IPS-11a (cell line): ENCODE results near the gene CLIC4.
"Not testable (repeated sequence)": the region's sequence is repeated elsewhere in the genome, so short reads cannot be mapped to it uniquely, and the experiment has no call there.

ENCODE experiments used
- H3K4me3 ChIP-seq: one replicate; pipeline ENCODE4 v1.5.1; 2013; ENCODE audit warnings: low read depth, low read length, control low read depth

Gene CLIC4

GRCh38 chr1:24873148-24873547 is 127.9 kb downstream of the CLIC4 start:
- no peak overlapping the region for H3K4me3 ChIP-seq

DNA sequence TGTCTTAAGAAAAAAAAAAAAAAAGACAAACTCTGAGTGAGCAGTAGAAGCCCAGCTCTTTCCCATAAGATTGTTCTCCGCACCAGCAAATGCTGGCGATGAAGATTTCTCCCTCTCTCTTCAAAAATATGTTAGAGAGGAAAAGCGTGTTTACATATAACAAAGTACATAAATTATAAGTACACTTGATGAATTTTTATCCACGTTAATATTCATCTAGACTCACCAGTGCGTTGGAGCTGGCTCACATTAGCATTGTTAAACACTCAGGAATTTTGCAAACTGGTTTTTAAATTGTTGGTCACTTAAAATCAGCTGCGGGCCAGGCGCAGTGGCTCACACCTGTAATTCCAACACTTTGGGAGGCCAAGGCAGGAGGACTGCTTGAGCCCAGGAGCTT is 128.8 kb downstream of the CLIC4 start:
- no peak overlapping the region for H3K4me3 ChIP-seq

DNA sequence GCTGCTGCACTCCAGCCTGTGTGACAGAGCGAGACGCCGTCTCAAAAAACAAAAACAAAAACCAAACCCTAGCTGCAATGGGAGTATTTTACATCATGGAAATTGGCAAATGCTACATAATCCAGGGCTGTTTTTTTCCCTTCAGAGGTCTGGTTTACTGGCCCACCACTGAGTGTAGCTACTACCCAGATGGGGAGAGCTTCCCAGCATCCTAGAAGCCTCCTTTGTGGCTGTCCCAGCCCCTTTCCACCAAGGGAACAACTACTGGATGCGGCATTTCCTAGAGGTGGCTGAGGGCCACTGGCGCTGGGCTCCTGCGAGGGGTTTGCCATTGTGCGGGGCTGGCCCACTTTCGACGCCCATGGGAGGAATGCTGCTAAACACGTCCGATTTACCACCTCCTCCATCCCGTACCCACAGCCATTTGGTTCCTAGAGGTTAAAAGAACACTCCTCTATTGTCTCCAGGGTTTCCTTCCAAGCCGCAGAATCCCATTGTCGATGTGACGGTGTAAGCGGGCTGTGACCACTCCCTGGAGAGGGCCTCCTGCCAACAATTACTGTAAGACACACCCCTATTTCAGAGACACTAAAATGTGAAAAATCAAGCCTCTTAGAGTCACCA is 129.5 kb downstream of the CLIC4 start:
- H3K4me3 ChIP-seq = no peak overlapping the region

DNA sequence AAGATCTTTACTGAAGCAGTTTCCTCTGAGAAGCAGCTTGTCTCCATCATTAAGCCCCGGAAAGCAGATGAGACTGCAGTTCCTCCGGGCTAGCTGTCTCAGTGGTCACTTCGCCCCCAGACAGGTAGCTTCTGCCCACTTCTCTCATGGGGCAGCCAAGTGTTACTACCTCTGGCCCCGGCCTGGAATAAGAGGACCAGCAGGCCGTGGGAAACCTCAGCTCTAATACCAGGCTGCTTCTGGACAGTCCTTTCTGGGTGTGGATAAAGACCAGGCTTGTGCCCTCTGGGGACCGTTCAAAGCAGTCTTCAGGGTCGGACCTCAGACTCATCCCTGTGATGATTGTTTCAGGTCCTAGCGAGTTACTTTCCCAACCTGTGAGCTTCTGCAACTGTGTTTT is 130.0 kb downstream of the CLIC4 start:
- no peak overlapping the region for H3K4me3 ChIP-seq

- H3K4me3 ChIP-seq = no peak overlapping the region
These were observed 130.8 kb downstream of the CLIC4 start for GRCh38 chr1:24875991-24876506.

- no peak overlapping the region for H3K4me3 ChIP-seq
These were observed 132.8 kb downstream of the CLIC4 start for GRCh38 chr1:24878045-24878444.

- no peak overlapping the region for H3K4me3 ChIP-seq
These were observed 133.8 kb downstream of the CLIC4 start for GRCh38 chr1:24878775-24879742.

- H3K4me3 ChIP-seq = no peak overlapping the region
These were observed 135.8 kb downstream of the CLIC4 start for GRCh38 chr1:24881034-24881433.

GRCh38 chr1:24884751-24885150 is 139.5 kb downstream of the CLIC4 start:
- H3K4me3 ChIP-seq = no peak overlapping the region

DNA sequence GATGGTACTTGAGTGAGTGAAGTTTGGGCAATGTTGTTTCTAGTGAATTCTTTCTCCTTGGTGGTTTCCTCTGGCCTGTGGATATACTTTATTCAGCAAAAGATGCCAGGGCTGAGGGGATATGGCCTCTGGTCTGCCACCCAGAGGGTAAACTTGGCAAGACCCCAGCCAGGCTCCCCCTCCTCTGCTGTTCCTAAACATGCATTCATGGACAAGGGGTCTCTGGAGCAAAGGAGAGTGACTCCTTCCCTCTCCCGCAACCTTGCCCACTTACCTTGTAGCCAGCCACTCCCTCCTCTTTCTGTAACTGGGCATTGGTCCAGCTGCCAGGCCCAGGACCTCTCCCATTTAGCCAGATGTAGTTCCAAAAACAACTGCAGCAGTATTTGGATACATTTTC is 141.0 kb downstream of the CLIC4 start:
- no peak overlapping the region for H3K4me3 ChIP-seq

DNA sequence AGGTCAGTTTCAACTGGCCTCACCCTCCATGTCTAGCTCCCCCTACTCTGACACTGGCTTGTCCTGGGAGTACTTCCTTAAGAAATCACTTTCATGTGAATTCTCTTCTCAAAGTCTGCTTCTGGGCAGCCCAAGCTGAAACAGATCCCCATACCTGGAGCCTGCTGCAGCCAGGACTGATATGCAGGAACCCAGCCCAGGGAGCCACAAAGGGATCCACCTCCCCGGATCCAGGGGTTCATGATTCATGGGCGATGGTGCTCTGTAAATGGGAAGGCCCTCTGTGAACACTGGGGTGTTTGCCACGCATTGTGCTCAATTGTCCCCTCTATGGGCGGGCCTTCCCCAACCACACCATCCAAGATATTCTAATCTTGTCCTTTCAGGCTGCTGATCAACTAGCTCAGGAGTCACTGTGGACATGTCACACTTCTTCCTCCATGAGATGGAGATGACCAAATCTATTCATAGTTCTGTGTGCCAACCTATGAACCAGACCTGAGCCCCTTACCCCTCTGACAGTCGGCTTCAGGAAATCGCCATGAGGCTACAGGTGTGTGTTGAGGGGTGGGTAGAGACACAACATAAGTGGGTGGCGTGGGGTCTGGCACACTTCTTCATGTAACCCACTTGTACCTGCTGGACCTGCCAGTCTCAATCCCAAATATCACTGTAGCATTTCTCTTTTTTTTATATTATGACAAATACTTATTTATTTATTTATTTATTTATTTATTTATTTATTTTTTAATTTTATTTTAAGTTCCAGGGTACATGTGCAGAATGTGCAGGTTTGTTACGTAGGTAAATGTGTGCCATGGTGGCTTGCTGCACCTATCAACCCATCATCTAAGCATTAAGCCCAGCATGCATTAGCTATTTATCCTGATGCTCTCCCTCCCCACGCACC is 143.1 kb downstream of the CLIC4 start:
- H3K4me3 ChIP-seq = no peak overlapping the region

DNA sequence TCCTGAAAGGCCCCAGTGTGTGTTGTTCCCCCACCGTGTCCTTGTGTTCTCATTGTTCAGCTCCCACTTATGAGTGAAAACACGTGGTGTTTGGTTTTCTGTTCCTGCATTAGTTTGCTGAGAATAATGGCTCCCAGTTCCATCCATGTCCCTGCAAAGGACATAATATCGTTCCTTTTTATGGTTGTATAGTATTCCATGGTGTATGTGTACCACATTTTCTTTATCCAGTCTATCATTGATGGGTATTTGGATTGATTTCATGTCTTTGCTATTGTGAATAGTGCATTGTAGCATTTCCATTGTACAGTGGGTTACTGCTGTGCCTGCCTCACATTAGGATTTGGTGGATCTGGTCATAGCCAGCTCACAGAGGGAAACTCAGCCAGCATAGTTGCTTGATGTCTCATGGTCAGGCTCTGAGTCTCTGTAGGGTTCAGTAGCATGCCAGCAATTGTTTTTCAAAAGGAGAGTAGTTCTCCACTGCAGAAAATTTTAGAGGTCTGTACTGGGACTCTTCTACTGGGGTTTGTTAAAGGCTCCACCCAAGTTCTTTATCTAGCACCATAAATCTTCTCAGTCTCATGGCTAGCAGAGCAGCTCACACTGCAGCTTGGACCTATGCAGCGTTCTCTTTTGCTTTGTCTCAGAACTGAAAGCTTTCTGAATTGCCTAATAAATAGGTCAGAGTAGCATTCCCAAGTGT is 143.9 kb downstream of the CLIC4 start:
- H3K4me3 ChIP-seq = no peak overlapping the region

- H3K4me3 ChIP-seq = no peak overlapping the region
These were observed 145.6 kb downstream of the CLIC4 start for GRCh38 chr1:24890887-24891286.

DNA sequence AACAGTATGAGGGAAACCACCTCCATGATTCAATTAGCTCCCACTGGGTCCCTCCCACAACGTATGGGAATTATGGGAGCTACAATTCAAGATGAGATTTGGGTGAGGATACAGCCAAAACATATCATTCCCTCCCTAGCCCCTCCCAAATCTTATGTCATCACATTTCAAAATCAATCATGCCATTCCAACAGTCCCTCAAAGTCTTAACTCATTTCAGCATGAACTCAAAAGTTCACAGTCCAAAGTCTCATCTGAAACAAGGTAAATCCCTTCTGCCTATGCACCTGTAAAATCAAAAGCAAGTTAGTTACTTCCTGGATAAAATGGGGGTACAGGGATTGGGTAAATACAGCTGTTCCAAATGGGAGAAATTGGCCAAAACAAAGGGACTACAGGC is 146.1 kb downstream of the CLIC4 start:
- H3K4me3 ChIP-seq = not testable (repeated sequence)

GRCh38 chr1:24892188-24893153 is 147.2 kb downstream of the CLIC4 start:
- H3K4me3 ChIP-seq = no peak overlapping the region

DNA sequence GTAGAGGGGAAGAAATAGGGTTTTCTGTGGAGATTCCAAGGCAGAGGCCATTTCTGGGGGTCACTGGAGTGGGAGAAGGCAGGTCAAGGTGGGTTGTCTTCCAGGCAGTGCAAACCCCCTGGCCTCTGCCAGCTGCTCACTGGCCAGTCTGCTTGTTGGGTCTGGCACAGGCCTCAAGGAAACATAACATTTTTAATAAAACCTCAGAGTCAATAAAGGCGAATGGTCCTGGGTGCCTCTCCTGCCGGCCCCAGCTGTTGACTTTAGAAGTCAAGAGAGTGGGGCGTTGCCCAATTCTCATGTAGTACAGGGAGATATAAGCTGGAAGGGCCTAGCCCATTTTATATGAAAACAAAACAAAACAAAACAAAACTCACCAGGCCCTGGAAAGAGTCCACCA is 148.2 kb downstream of the CLIC4 start:
- no peak overlapping the region for H3K4me3 ChIP-seq
